ENCODE data around the gene POLR1A.

DNA sequence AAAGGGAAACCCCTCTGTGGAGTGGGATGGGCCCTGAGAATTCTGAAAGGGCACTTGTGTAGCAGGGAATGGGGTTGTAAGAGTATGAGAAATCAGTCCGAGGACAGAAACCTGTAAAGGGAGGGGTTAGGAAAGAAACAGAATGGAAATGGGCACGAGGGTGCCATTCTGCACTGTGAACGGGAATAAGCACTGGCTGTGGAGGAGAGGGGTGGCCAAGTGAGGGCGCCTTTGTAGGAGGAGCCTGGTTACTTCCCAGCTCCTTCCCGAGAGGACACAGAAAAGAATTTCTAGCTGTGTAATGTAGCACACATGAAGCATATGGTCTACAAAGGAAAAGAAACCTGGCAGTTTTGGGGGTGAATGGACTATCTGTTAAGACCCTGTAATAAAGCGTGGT lies 53.4 kb downstream of the POLR1A start:
- TF ChIP-seq, protein P1, sequence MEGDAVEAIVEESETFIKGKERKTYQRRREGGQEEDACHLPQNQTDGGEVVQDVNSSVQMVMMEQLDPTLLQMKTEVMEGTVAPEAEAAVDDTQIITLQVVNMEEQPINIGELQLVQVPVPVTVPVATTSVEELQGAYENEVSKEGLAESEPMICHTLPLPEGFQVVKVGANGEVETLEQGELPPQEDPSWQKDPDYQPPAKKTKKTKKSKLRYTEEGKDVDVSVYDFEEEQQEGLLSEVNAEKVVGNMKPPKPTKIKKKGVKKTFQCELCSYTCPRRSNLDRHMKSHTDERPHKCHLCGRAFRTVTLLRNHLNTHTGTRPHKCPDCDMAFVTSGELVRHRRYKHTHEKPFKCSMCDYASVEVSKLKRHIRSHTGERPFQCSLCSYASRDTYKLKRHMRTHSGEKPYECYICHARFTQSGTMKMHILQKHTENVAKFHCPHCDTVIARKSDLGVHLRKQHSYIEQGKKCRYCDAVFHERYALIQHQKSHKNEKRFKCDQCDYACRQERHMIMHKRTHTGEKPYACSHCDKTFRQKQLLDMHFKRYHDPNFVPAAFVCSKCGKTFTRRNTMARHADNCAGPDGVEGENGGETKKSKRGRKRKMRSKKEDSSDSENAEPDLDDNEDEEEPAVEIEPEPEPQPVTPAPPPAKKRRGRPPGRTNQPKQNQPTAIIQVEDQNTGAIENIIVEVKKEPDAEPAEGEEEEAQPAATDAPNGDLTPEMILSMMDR (IDR thresholded peaks at IDR 0.05) = no peak
- TF ChIP-seq REST (IDR thresholded peaks at IDR 0.05; ENCODE audit: insufficient read depth in 1 of 2, low read depth in 2 of 2, low read length in 1 of 2) = no peak
- no peak for TF ChIP-seq SIN3A (IDR thresholded peaks at IDR 0.05; ENCODE audit: borderline replicate concordance, insufficient read depth, low read depth, low read length)
- no peak for TF ChIP-seq POLR2AphosphoS5 (IDR thresholded peaks at IDR 0.05; ENCODE audit: low read depth, low read length)
- no peak for TF ChIP-seq TCF7L2 (IDR thresholded peaks at IDR 0.05; ENCODE audit: low read depth, low read length)

All from Panc1 (cell line).